NCI-H2107 (cell line): ENCODE data around the gene FCRL3.

Source experiments
- DNase-seq: peaks from one replicate; lab custom pipeline; 2025; lab: John Stamatoyannopoulos, UW

FCRL3 gene

DNA sequence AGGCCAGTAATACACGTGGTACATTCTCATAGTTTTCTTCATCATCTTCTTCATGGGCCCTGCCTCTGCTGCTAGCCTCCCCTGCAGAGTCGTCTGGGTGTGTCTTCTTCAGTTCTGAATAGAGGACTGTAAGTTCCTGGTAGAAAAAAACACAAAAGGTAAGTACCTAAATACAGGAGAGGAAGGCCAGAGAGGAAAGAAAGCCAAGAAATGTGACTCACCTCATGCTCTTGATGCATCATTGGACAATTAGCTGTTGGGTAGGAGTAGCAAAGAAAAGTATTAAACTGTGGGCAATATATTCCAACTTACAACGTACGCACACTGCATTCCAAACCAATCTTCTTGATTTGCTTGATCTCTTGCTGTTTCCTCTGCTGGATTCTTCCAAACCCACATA, 21.8 kb downstream of the FCRL3 start:
- no peak for DNase-seq

DNA sequence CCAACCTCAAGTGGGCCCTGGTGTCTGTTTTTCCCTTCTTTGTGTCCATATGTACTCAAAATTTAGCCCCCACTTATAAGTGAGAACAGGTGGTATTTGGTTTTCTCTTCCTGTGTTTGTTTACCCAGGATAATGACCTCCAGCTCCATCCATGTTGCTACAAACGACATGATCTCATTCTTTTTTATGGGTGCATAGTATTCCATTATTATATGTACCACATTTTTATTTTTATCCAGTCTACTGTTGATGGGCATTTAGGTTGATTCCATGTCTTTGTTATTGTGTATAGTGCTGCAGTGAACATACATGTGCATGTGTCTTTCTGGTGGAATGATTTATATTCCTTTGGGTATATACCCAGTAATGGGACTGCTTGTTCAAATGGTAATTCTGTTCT, 27.6 kb downstream of the FCRL3 start:
- no peak for DNase-seq

DNA sequence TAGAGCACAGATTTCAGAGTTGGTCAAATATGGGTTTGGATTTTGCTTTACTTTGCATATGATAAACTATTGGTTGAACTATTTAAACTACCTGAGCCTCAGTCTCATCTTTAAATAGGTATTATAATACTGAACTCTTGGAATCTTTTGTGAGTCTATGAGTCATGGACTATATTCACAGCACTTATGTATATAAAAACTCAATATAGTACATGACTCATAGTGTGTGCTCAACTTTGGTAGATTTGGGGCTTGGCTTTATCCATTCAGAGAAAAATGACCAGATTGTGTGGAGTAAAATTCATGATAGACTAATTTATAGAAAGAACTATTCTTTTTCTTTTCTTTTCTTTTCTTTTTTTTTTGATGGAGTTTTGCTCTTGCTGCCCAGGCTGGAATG, 28.7 kb downstream of the FCRL3 start:
- no peak for DNase-seq

DNA sequence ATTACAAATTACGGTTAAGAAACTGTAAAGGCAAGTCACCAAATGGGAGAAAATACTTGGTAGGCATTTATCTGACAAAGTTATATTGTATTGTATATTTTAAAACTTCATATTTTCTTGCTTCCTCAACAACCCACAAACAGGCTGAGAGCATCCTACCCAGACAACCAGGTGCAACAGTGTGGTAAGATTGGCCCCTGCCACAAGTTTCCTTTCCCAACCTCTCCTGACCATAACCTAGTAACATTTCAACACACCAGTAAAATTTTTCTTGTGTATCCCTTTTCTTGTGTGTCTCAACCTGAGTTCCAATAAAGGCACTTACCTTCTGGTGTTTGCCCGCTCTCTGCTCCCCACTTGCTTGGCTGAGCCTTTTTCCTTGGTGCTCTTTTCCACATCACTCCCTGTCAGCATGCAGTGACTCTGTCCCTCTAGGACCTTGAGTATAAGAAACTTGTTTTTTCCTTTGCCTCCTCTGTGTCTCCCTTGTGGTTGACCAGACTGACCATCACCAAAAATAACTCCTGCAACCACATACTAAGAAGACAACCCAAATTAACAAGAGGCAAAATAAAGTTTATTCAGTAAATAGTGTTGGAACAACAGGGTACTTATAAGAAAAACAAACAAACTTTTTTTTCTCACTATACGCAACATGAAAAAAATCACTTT, 40.9 kb downstream of the FCRL3 start:
- no peak for DNase-seq

DNA sequence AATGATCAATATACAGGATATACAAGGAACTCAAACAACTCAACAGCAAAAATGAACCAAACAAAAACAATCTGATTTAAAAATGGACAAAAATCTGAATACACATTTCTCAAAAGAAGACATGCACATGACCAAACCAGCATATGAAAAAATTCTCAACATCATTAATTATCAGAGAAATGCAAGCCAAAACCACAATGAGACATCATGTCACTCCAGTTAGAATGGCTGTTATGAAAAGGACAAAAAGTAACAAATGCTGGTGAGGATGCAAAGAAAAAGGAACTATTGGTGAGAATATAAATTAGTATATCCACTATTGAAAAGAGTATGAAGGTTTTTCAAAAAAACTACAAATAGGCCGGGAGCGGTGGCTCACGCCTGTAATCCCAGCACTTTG, 42.0 kb downstream of the FCRL3 start:
- DNase-seq = no peak

DNA sequence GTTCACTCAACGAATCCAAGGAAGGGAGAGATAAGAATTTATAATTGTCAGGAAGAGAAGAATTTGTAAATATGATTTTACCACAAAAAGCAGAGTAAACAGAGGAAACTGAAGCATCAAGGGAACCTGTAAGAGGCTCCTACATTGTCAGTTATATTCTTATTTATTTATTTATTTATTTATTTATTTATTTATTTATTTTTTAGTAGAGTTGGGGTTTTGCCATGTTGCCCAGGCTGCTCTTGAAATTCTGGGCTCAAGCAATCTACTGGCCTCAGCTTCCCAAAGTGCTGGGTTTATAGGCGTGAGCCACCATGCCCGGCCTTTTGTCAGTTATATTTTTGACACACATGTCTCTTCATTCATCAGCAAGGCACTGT, 47.1 kb downstream of the FCRL3 start:
- DNase-seq = no peak

DNA sequence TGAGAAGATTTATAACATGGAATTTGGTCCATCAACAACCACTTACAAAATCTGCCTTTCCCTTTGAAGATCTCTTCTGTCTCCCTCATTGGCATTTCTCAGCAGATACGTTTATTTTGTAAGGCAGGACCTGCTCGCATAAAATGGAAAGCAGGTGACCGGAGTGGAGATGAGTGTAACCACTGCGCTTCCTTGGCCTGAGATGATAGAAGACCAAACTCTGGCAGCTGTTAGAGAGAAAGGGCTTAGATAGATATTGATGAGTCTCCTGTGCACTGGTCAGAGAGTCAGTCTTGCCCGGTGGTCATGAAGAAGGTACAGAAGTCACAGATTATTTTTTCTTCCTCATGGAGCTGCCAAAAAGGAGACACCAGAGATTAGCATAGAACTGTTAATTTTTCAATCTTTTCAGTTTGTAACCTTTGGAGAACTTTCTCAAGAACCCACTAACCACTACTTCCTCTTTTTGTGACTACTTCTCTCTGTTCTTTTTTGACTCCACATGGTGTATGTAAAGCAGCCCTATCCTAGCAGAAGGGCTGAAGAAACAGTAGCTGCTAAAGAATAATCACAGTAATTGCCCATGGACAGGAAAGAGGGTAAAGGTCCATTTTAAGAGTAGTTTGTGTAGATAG, 47.6 kb downstream of the FCRL3 start:
- DNase-seq = no peak

DNA sequence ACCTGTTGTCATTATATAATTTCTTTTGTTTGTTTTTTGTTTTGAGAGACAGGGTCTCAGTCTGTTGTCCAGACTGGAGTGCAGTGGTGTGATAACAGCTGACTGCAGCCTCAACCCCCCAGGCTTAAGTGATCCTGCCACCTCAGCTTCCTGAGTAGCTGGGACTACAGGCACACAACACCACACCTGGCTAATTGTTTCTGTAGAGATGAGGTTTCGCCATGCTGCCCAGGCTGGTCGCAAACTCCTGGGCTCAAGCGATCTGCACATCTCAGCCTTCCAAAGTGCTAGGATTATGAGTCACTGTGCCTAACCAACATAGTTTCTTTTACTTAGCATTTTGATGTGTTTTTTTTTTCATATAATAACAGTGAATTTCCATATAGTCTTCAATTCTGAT, 52.3 kb downstream of the FCRL3 start:
- DNase-seq = no peak

DNA sequence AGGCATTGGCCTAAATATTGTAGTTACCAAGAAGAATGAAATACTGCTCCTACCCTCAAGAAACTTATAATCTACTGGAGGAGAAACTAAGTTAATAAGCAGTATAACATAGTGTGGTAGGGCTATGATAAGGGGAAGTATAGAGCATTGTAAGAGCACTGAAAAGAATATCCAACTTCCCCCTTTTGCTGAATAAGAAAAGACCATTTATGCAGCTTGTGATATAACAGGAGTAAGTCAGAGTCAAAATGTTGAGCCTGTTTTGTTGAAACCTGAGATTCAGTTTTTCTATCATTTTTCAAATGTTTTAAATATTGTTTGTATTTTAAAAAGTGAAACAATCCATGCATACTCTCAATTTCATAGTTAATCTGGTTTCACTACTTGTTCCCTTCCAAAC, 54.4 kb downstream of the FCRL3 start:
- DNase-seq = no peak

DNA sequence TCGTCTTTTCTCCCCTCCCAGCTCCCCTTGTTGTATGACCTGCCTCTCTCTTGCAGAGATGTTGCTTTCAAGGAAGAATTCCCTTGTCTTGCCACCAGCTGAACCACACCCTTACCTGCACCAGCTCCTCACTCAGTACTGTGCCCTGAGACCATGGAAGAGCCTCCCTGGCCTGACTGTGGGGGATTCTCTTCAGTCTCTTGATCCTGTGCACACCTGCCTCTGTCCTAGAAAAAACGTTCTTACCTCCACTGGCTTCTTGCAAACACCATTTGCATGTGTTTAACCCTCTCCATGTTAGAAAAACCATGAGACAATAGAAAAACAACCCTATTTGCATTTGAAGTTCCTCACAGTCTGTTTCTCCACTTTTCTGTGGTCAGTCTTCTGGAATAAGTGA, 59.4 kb downstream of the FCRL3 start:
- no peak for DNase-seq

DNA sequence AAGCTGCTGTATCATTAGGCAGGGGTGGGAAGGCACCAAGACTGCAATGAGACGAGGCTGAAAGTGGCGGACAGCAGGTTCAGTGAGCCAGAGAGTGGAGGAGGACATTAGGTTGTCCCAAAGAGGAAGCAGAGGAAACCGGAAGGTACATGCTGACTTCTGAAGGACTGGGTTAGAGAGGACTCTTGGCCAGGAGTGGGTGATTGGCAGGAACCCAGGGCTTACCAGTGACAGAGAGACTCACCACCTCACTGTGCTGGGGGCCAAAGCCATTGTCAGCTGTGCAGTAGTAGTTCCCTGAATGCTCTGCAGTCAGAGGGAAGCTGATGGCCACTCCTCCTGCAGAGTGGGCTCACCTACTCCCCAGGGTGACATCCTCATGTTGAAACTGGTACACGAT, 60.8 kb downstream of the FCRL3 start:
- DNase-seq = no peak

DNA sequence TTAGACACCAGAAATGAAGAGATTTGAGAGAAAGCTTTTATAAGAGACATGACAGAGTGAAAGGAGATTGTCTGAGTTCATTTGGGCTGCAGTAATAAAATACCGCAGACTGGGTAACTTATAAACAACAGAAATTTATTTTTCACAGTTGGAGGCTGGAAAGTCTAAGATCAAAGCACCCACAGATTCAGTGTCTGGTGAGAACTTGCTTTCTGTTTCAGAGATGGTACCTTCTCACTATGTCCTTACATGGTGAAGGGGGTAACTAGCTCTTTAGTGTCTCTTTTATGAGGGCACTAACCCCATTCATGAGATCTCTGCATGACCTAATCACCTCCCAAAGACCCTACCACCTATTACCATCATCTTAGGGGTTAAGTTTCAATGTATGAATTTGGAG, 71.8 kb downstream of the FCRL3 start:
- DNase-seq = no peak
